H1 (cell line): ENCODE measurements around the gene TMEM187. TPM values are rescaled to one million over a fixed set of nuclear protein-coding genes. Genes with fewer than 3 reads are reported as not detected.

Experiments
- CTCF ChIA-PET: fragments of 300-600 bp; sonication (Branson Sonifier 250); formaldehyde crosslinking; loops from one replicate; lab custom pipeline; 2021; ENCODE audit not compliant: partially characterized antibody; lab: Charles Lee
- POLR2A ChIA-PET: fragments of 300-600 bp; sonication (Branson Sonifier 250); formaldehyde crosslinking; loops from one replicate; lab custom pipeline; 2021; ENCODE audit warnings: inconsistent platforms; ENCODE audit not compliant: partially characterized antibody; lab: Charles Lee
- DNase-seq, 2 experiments: peaks; one replicate each; pipeline versions ENCODE4 v3.0.0 to v3.0.0-alpha.2; 2010 to 2022; ENCODE audit warnings: low spot score in 2 of 2, low read depth in 1 of 2, mixed read lengths in 1 of 2
- FAIRE-seq: peaks from 2 replicates; lab custom pipeline; 2011; peaks lifted over from hg19 to GRCh38; lab: Jason Lieb, UNC
- H2AFZ ChIP-seq: 2 replicates; pipeline ENCODE4 v1.8.1; 2012; ENCODE audit warnings: low read length, inconsistent platforms
- H2AK5ac ChIP-seq: 2 replicates; pipeline ENCODE4 v1.6.1; 2013; ENCODE audit warnings: low read depth, low read length
- H2BK120ac ChIP-seq: replicated peaks from 2 replicates; pipeline ENCODE3; 2013; ENCODE audit warnings: low read depth, low read length, inconsistent platforms
- H2BK12ac ChIP-seq: 2 replicates; pipeline ENCODE4 v1.6.1; 2013; ENCODE audit warnings: low read depth, low read length
- H2BK15ac ChIP-seq: 2 replicates; pipeline ENCODE4 v1.6.1; 2013; ENCODE audit warnings: low read length
- H2BK20ac ChIP-seq: 2 replicates; pipeline ENCODE4 v1.6.1; 2013; ENCODE audit warnings: low read length
- H2BK5ac ChIP-seq: 2 replicates; pipeline ENCODE4 v1.6.1; 2013; ENCODE audit warnings: low read depth, low read length
- H3K14ac ChIP-seq: 2 replicates; pipeline ENCODE4 v1.6.1; 2013; ENCODE audit warnings: inconsistent platforms; ENCODE audit not compliant: insufficient read length
- H3K18ac ChIP-seq: 2 replicates; pipeline ENCODE4 v1.6.1; 2013; ENCODE audit warnings: low read length; ENCODE audit errors: extremely low read depth
- H3K23ac ChIP-seq: 2 replicates; pipeline ENCODE4 v1.6.1; 2013; ENCODE audit warnings: inconsistent platforms; ENCODE audit not compliant: insufficient read length
- H3K23me2 ChIP-seq: 2 replicates; pipeline ENCODE4 v1.6.1; 2013; ENCODE audit warnings: low read depth, low read length
- H3K27ac ChIP-seq: 2 replicates; pipeline ENCODE4 v1.6.1; 2011; ENCODE audit warnings: low read depth, low read length, inconsistent platforms
- H3K27me3 ChIP-seq, 4 experiments: replicated peaks in 1 of 4; 1 replicate in 1 of 4; 2 replicates in 3 of 4; pipeline versions ENCODE4 v1.6.1 to v1.8.1; 2011 to 2013; ENCODE audit warnings: low read length in 3 of 4, mild to moderate bottlenecking in 3 of 4, inconsistent platforms in 2 of 4, mixed read lengths in 2 of 4, moderate library complexity in 1 of 4; ENCODE audit not compliant: control insufficient read depth in 3 of 4, insufficient read depth in 3 of 4; ENCODE audit errors: extremely low read depth in 1 of 4
- H3K36me3 ChIP-seq, 4 experiments: 2 replicates each; pipeline versions ENCODE4 v1.6.1 to v1.8.1; 2011 to 2013; ENCODE audit warnings: mild to moderate bottlenecking in 4 of 4, low read length in 3 of 4, moderate library complexity in 2 of 4, control low read depth in 1 of 4, inconsistent platforms in 1 of 4; ENCODE audit not compliant: insufficient read depth in 4 of 4, control insufficient read depth in 2 of 4
- H3K4ac ChIP-seq: replicated peaks from 2 replicates; pipeline ENCODE3; 2013; ENCODE audit warnings: low read length, low read depth, mixed read lengths, inconsistent platforms; ENCODE audit not compliant: insufficient read length
- H3K4me1 ChIP-seq, 4 experiments: replicated peaks in 1 of 4; 1 replicate in 1 of 4; 2 replicates in 3 of 4; pipeline versions ENCODE4 v1.6.1 to v1.8.1; 2011 to 2013; ENCODE audit warnings: low read length in 3 of 4, inconsistent platforms in 2 of 4, mixed read lengths in 1 of 4; ENCODE audit not compliant: insufficient read depth in 4 of 4, control insufficient read depth in 3 of 4
- H3K4me2 ChIP-seq, 2 experiments: 2 replicates each; pipeline versions ENCODE4 v1.6.1 to v1.8.1; 2011 to 2013; ENCODE audit warnings: low read depth in 2 of 2, low read length in 2 of 2, control low read depth in 1 of 2, inconsistent platforms in 1 of 2, mild to moderate bottlenecking in 1 of 2; ENCODE audit not compliant: insufficient read depth in 1 of 2
- H3K4me3 ChIP-seq, 4 experiments: fragments of 200-600, 300-600 bp in 1 of 4; sonication (generic), shearing (Covaris generic), sonication (Bioruptor Twin) in 1 of 4; 2 replicates each; pipeline versions ENCODE4 v1.5.1 to v1.8.1; 2011 to 2016; ENCODE audit warnings: low read length in 4 of 4, low read depth in 3 of 4, control low read depth in 2 of 4, inconsistent platforms in 2 of 4, mild to moderate bottlenecking in 2 of 4, mixed read lengths in 1 of 4, moderate library complexity in 1 of 4; ENCODE audit not compliant: insufficient read depth in 2 of 4; ENCODE audit errors: extremely low read depth in 1 of 4
- H3K56ac ChIP-seq: replicated peaks from 2 replicates; pipeline ENCODE3; 2013; ENCODE audit warnings: low read depth, mild to moderate bottlenecking, mixed read lengths, low read length, inconsistent platforms; ENCODE audit not compliant: insufficient read length
- H3K79me1 ChIP-seq: 2 replicates; pipeline ENCODE4 v1.6.1; 2013; ENCODE audit warnings: low read depth, low read length, control low read depth
- H3K79me2 ChIP-seq, 2 experiments: 2 replicates each; pipeline versions ENCODE4 v1.6.1 to v1.8.1; 2012 to 2013; ENCODE audit warnings: low read length in 2 of 2, mild to moderate bottlenecking in 2 of 2, inconsistent platforms in 1 of 2; ENCODE audit not compliant: insufficient read depth in 2 of 2, control insufficient read depth in 1 of 2
- H3K9ac ChIP-seq, 4 experiments: replicated peaks in 1 of 4; 1 replicate in 1 of 4; 2 replicates in 3 of 4; pipeline versions ENCODE4 v1.6.1 to v1.8.1; 2011 to 2013; ENCODE audit warnings: low read depth in 3 of 4, low read length in 3 of 4, control low read depth in 2 of 4, mild to moderate bottlenecking in 2 of 4, moderate library complexity in 2 of 4, inconsistent platforms in 1 of 4; ENCODE audit errors: extremely low read depth in 1 of 4
- H3K9me3 ChIP-seq, 2 experiments: 2 replicates each; pipeline versions ENCODE4 v1.6.1 to v1.8.1; 2012 to 2013; ENCODE audit warnings: mild to moderate bottlenecking in 2 of 2, moderate library complexity in 2 of 2, control low read depth in 1 of 2, inconsistent platforms in 1 of 2, low read depth in 1 of 2, low read length in 1 of 2, mixed read lengths in 1 of 2; ENCODE audit not compliant: insufficient read depth in 2 of 2
- H4K20me1 ChIP-seq, 2 experiments: replicated peaks in 1 of 2; 2 replicates each; pipeline versions ENCODE3 to v1.8.1; 2011 to 2013; ENCODE audit warnings: inconsistent platforms in 2 of 2, low read length in 2 of 2, mild to moderate bottlenecking in 1 of 2; ENCODE audit not compliant: insufficient read depth in 2 of 2, control insufficient read depth in 1 of 2
- H4K5ac ChIP-seq: 2 replicates; pipeline ENCODE4 v1.6.1; 2013; ENCODE audit warnings: low read length, low read depth, mixed read lengths, inconsistent platforms; ENCODE audit not compliant: insufficient read length
- H4K8ac ChIP-seq: 2 replicates; pipeline ENCODE4 v1.8.0; 2013; ENCODE audit warnings: mild to moderate bottlenecking, moderate library complexity, low read length, inconsistent platforms; ENCODE audit not compliant: insufficient read depth; ENCODE audit errors: extremely low read depth
- H4K91ac ChIP-seq: replicated peaks from 2 replicates; pipeline ENCODE3; 2013; ENCODE audit warnings: low read length, mixed read lengths, inconsistent platforms; ENCODE audit not compliant: insufficient read length
- CBX8 ChIP-seq: fragments of 300-800, 300-1000 bp; sonication (generic); IDR thresholded peaks from 2 replicates; pipeline ENCODE4 v1.7.1; 2016; ENCODE audit warnings: low read depth, low read length, borderline replicate concordance
- KDM1A ChIP-seq: fragments of 200-600, 300-600 bp; sonication (generic); IDR thresholded peaks from 2 replicates; pipeline ENCODE4 v1.7.1; 2016; ENCODE audit warnings: mild to moderate bottlenecking, low read length, borderline replicate concordance
- POLR2AphosphoS5 ChIP-seq: IDR thresholded peaks from 2 replicates; pipeline ENCODE4 v1.6.1; 2011; ENCODE audit warnings: low read depth, low read length
- SP1 ChIP-seq: IDR thresholded peaks from 2 replicates; pipeline ENCODE4 v1.6.1; 2011; ENCODE audit warnings: low read depth, low read length
- SP2 ChIP-seq: IDR thresholded peaks from 2 replicates; pipeline ENCODE4 v1.6.1; 2012; ENCODE audit warnings: mild to moderate bottlenecking, low read length, inconsistent platforms
- SP4 ChIP-seq: IDR thresholded peaks from 2 replicates; pipeline ENCODE4 v1.6.1; 2012; ENCODE audit warnings: low read length, inconsistent platforms
- TAF1 ChIP-seq: IDR thresholded peaks from 2 replicates; pipeline ENCODE4 v1.6.1; 2011; ENCODE audit warnings: mild to moderate bottlenecking, low read depth, low read length
- WGBS, 2 experiments: shearing (Covaris generic) in 1 of 2; methylation state at CpG; one replicate each; pipeline versions ENCODE4 v1.1.6 to v1.1.7; 2013 to 2015; ENCODE audit warnings: low lambda C conversion rate in 2 of 2, mixed read lengths in 2 of 2, inconsistent platforms in 1 of 2, low coverage in 1 of 2, missing lambda C conversion rate in 1 of 2; ENCODE audit not compliant: insufficient replicate concordance in 2 of 2, insufficient coverage in 1 of 2, insufficient read length in 1 of 2; ENCODE audit errors: extremely low coverage in 1 of 2, missing lambda C conversion rate in 1 of 2; 5-methylcytosine and 5-hydroxymethylcytosine counted together
- polyA plus RNA-seq, 7 experiments: library from polyadenylated mRNA; depleted of rRNA in 3 of 7; stranded (reverse) in 5 of 7; unstranded in 2 of 7; fragments of >200 nt in 5 of 7; fragments of 200-250 nt in 2 of 7; gene quantifications; 1 replicate in 5 of 7; 2 replicates in 1 of 7; 4 replicates in 1 of 7; pipeline versions ENCODE4 v1.2.1 to v1.2.3, GENCODE V29; 2011 to 2013; ENCODE audit warnings: missing spikeins in 2 of 7, mixed read lengths in 2 of 7
- total RNA-seq: library from RNA; stranded (reverse); fragmentation: NEBNext Ultra II Directional; extraction: Animal tissue kit (Norgen Biotek cat#: 25700); gene quantifications from 2 replicates; pipeline ENCODE4 v1.2.1, GENCODE V29; 2021

Gene TMEM187
- total and polyA plus RNA-seq, 2 of the 8 experiments (the other 6 are each of a cell fraction or from before 2014, with no cell fraction given), result 5.0 to 14.5 TPM

DNA sequence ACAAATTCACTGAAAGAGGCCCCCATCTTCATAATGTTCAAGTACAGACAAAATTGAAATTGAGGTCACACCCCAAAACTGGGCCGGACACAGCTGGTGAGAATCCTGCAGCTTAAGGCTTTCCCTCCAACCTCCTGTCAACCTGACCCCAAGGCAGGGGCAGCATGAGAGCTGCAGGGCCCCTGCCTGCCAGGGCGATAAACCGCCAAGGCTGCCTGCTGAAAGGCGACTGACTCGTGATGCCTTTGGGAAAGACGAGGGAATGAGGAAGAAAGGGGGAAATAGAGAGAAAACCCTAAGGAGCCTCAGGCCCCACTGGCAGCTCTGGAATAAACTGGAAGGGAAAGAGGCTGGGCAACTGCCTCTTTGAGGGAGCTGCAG is 54.5 kb downstream of the TMEM187 start:
- ChIA-PET POLR2A (interaction anchor here (0.7 to 2.4 kb wide), 6 partner anchors 10 to 62 kb away, joined by 3 to 8 read pairs (median 4); no protein-coding TSS in a partner anchor), CTCF (interaction anchor here (1.2 to 4.2 kb wide), 5 partner anchors 13 to 100 kb away, joined by 3 to 29 read pairs (median 4); no protein-coding TSS in a partner anchor)
- H3K9me3 ChIP-seq, result no peaks in the 10 kb centered on the region
- H3K4ac ChIP-seq, result no peak overlapping the region
- no peak overlapping the region for H2BK12ac ChIP-seq
- H3K23ac ChIP-seq, result no peak overlapping the region
- no peaks in the 10 kb centered on the region for H3K79me2 ChIP-seq
- H3K56ac ChIP-seq, result no peak overlapping the region
- H3K18ac ChIP-seq, result no peak overlapping the region
- no peak overlapping the region for H2BK15ac ChIP-seq
- peaks cover 1 to 11% (median 4%) of the 10 kb centered on the region in 4 experiments; a peak in 6 of 7 replicates for H3K4me1 ChIP-seq
- H3K14ac ChIP-seq, result no peak overlapping the region
- FAIRE-seq, result no peak
- H2BK120ac ChIP-seq, result no peak overlapping the region
- H3K27ac ChIP-seq, result no peak overlapping the region
- H4K20me1 ChIP-seq, result no peaks in the 10 kb centered on the region
- no peak overlapping the region for H4K91ac ChIP-seq
- H3K4me3 ChIP-seq, result no peak overlapping the region
- H3K79me1 ChIP-seq, result no peaks in the 10 kb centered on the region
- no peak overlapping the region for H4K5ac ChIP-seq
- H3K23me2 ChIP-seq, result no peaks in the 10 kb centered on the region
- no peak overlapping the region for H3K9ac ChIP-seq
- H3K27me3 ChIP-seq, result no peaks in the 10 kb centered on the region
- no peak overlapping the region for H2BK5ac ChIP-seq
- H3K36me3 ChIP-seq, result peaks cover 0 to 16% (median 7%) of the 10 kb centered on the region in 4 experiments; a peak in 4 of 8 replicates
- WGBS, 2 experiments, result 80% methylated on average over 6 of the region's 6 CpGs; no CpG with 5 or more reads in 1 of the 2 experiments
- no peak overlapping the region for H4K8ac ChIP-seq
- no peak overlapping the region for H2AK5ac ChIP-seq
- H3K4me2 ChIP-seq, result no peak overlapping the region
- DNase-seq, result no peak
- no peak overlapping the region for H2BK20ac ChIP-seq
- no peak overlapping the region for H2AFZ ChIP-seq
- no peak for TF ChIP-seq SP4
- TF ChIP-seq TAF1, result no peak
- TF ChIP-seq SP1, result no peak
- TF ChIP-seq POLR2AphosphoS5, result no peak
- TF ChIP-seq CBX8, result no peak
- TF ChIP-seq KDM1A, result no peak
- TF ChIP-seq SP2, result no peak
